VCaP (cell line): Measurements from ENCODE around the gene RPL29.

ENCODE experiments used
- H3K27ac ChIP-seq: fragments of 450-650 bp; 2 replicates; pipeline ENCODE4 v1.5.1; 2017
- TF ChIP-seq, protein P1 (sequence below): fragments of 450-650 bp; conservative IDR thresholded peaks from 2 replicates; pipeline ENCODE4 v1.5.1; 2017; ENCODE audit warnings: mild to moderate bottlenecking, moderate library complexity

Gene RPL29

DNA sequence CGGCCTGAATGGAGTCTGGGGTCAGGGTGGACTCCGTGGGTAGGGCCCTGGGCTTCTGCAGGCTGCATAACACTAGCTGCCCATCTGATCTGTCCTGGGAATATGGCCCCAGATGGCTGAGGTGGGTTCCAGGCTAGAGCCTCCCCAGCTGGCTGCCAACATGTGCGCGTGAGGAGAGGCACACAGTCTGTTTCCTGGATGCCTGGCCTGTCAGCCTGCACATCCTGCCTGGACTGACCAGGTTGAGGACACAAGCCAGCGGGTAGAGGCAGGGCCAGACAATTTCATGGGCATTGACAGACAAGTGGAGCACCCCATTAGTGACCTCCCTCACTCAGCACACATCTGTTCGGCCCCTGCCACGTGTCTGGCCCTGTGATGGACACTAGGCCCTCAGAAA is 29.8 kb upstream of the RPL29 start:
- TF ChIP-seq, protein P1, sequence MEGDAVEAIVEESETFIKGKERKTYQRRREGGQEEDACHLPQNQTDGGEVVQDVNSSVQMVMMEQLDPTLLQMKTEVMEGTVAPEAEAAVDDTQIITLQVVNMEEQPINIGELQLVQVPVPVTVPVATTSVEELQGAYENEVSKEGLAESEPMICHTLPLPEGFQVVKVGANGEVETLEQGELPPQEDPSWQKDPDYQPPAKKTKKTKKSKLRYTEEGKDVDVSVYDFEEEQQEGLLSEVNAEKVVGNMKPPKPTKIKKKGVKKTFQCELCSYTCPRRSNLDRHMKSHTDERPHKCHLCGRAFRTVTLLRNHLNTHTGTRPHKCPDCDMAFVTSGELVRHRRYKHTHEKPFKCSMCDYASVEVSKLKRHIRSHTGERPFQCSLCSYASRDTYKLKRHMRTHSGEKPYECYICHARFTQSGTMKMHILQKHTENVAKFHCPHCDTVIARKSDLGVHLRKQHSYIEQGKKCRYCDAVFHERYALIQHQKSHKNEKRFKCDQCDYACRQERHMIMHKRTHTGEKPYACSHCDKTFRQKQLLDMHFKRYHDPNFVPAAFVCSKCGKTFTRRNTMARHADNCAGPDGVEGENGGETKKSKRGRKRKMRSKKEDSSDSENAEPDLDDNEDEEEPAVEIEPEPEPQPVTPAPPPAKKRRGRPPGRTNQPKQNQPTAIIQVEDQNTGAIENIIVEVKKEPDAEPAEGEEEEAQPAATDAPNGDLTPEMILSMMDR, result no peak

DNA sequence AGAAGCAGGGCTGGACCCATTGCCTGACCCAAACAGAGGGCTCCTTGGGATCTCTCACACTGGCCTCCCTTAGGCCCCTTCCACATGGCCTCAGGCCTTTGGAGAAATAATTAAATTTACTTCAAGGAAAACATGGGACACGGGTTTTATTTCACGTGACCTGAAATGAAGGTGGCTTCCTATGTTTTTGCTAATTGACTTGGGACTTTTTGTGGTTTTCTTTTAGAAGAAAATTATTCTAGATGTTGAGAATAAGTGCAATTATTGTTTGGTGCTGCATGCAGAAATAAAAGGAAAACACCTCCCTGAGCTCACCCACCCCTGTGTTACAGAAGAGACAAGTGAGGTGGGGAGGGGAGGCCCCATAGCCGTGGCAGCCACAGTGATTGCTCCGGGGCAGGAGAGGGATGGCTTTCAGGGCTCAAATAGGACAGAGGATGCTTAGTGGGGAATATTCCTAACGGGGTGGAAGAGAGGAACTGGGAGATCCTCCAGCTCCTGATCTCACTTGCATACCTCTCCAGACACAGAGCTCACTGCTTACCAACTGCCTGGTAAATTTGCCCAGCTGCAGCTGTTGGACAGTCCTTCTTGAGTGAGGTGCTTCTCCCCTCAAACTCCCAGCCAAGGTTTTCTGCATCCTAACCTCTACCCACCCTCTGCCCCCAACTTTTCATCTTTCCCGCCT is 29.2 kb upstream of the RPL29 start:
- H3K27ac ChIP-seq, result no peak overlapping the region
- TF ChIP-seq, protein P1, result no peak

More for the DNA sequence above, 29.8 kb upstream of the RPL29 start:
- H3K27ac ChIP-seq, result no peak overlapping the region

DNA sequence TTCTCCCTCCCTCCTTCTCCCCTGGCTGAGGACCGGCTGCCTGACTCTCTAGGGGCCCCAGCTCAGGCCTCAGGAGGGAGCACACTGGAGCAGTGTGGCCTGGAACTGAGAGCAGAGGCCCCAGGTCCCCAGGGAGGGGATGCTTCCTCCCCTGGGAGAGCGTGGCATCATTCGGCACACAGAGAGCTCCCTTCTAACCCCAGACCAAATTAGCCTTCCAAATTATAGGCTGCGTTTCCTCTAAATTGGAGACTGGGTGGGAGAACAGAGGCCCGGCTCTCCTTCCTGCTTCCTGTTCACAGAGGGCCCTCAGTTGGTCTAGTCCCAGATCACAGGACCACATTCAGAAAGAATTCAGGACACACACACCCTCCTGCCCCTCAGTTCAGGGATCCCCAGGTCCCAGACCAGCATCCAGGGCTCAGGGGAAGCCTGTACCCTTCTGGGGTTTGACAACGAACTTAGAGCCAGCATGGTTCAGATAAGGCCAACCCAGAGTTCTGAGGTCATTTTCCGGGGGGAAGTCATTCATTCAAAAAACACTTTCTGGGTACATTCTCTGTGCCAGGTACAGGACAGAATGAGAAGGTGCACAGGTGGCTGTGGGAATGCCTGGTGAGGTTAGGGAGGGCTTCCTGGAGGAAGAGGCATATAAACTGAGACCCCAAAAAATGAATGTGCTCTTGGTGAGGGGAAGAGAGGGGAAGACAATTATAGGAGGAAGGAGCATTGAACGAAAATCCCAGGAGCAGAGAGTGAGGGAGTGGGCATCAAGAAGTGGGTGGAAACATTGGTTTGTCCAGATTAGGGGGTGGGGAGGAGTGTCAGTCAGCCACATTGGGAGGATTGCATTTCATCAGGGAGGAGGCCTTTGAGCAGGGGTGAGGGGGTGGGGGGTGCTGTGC is 28.4 kb upstream of the RPL29 start:
- TF ChIP-seq, protein P1, result no peak
- no peak overlapping the region for H3K27ac ChIP-seq

DNA sequence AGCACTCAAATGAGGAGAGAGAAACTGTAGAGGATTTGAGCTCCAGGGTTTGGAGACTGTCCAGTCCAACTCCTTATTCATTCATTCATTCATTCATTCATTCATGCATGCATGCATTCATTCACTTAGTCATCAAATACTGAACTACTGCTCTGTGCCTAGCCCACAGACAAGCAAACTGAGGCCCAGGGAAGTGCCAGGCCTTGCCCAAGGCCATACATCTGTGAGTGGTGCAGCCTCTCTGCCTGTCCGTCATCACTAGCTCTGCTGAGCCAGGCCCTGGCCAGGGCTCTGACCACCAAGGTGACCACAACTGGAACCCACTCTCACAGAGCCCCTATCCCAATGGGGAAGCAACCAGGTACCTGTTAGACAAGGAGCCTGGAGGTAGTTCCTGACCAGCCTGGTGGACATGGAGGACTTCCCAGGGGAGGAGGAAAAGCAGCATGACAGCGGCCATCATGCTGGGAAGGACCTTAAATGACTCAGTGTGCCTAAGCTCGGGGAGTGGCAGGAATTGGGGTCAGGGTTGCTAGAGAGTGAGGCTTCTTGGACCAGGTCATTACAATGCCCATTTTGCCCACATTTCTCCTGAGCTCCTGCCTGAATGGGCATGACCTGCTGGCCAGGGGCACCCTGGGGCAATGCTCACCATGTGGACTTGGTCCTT is 27.5 kb upstream of the RPL29 start:
- H3K27ac ChIP-seq, result no peak overlapping the region
- TF ChIP-seq, protein P1, result no peak

DNA sequence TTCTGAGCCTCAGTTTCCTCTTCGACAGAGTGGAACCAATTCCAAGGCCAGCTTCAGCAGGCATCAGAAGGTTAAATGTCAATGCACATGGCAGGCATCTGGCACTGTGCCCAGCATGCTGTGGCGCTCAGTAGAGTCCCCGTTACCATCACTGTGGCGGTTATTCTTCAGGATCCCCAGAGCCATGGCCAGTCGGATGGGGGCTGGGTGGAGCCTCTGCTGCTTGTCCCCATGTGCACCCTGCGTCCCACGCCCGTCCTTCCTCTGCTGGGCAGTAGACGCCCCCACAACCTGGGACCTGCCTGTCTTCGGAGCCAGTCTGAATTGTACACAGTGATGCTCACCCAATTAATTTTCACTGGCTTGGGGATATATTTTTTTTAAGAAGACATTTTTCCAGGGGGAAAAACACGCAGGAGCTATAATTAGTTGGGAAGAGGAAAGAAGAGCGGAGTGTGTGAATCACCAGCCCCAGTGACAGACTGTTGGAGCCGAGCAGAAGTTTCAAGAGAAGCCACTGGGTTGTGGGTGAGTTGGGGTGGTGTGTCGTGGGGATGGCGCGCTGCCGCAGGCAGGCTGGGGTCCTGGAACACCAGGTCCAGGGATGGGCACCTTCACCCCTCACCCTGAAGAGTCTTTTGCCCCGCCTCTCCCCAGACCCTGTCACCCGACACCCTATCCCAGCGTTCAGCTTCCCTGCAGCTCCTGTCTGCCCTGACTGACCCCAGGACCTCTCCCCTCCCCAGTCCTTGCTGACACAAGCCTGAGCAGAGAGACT is 26.8 kb upstream of the RPL29 start:
- TF ChIP-seq, protein P1, result no peak
- no peak overlapping the region for H3K27ac ChIP-seq

DNA sequence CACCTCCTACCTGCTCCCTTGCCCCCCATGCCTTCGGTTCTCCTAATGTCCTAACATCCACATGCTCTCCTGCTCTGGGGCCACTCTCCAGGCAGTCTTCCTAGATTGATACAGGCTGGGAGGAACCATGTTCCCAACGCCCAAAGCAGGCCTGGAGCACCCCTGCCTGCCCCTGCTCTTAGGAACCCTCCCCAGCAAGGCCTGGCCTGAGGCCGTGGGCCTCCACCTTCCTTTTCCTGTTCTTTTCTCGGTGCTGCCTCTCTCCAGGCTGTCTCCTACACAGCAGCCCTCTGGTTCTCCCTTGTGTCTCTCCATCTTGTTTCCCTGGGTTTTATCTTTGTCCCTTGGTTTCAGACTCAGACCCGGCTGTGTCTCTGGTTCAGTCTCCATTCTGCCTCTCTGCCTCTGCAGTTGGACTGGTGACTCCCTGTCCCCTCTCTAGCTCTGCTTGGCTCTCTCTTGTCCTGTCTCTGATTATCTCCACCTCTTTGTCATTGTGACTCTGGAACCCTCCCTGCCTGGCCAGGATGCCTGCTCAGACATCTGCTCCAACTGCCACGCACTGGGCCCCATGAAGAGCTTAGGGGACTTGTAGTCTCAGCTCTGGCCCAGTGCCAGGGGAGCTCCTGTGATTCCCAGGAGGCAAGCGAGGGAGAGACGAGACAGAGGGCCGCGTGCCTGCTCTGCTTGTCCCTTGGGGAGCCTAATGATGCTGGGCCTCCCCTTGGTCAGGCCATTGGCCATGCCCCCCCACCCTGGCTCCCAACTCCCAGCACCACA is 26.0 kb upstream of the RPL29 start:
- TF ChIP-seq, protein P1, result no peak
- no peak overlapping the region for H3K27ac ChIP-seq
